ENCODE measurements around the gene WDR20. TPM values are rescaled to one million over a fixed set of nuclear protein-coding genes. Genes with fewer than 3 reads are reported as not detected.
A peak's percentile ranks its signal among the peaks of the same experiment; 100 is the strongest.

Gene WDR20
- total and polyA plus RNA-seq, 10 of the 15 experiments (the other 5 are each of a cell fraction or from before 2014, with no cell fraction given), result 9.1 to 25.9 (median 18.4) TPM

- TF ChIP-seq CUX1 (IDR thresholded peaks at IDR 0.05; ENCODE audit: insufficient replicate concordance, low read depth, low read length) (no peak), MYB (IDR thresholded peaks at IDR 0.05; ENCODE audit: borderline replicate concordance, low read depth, low read length) (no peak), TAF1 (IDR thresholded peaks at IDR 0.05; ENCODE audit: borderline replicate concordance, low read depth, low read length) (peak; percentile 92), E2F8 (IDR thresholded peaks at IDR 0.05; ENCODE audit: low read depth, partially characterized antibody) (no peak), FOS (IDR thresholded peaks at IDR 0.05; ENCODE audit: borderline replicate concordance, extremely low read depth, insufficient read length) (no peak), ZZZ3 (IDR thresholded peaks at IDR 0.05; ENCODE audit: control insufficient read depth, insufficient read length, low read depth) (no peak), MAX (IDR thresholded peaks at IDR 0.05; ENCODE audit: low read depth, low read length) (peak; percentile 13; the same call in 1 of the 2 replicates), ZNF207 (IDR thresholded peaks at IDR 0.05; ENCODE audit: borderline replicate concordance) (0 out of 2 replicates have a peak, but pooled peaks have one; percentile 28), HDAC2 (IDR thresholded peaks at IDR 0.05) (no peak), HCFC1 (IDR thresholded peaks at IDR 0.05; ENCODE audit: low read length) (no peak), HDAC6 (IDR thresholded peaks at IDR 0.05; ENCODE audit: unreplicated experiment) (peak; percentile 16), BCL3 (IDR thresholded peaks at IDR 0.05; ENCODE audit: borderline replicate concordance, insufficient read depth, low read depth, low read length, poor library complexity, severe bottlenecking) (no peak), RAD51 (IDR thresholded peaks at IDR 0.05) (no peak)
- TF ChIP-seq, protein P1, sequence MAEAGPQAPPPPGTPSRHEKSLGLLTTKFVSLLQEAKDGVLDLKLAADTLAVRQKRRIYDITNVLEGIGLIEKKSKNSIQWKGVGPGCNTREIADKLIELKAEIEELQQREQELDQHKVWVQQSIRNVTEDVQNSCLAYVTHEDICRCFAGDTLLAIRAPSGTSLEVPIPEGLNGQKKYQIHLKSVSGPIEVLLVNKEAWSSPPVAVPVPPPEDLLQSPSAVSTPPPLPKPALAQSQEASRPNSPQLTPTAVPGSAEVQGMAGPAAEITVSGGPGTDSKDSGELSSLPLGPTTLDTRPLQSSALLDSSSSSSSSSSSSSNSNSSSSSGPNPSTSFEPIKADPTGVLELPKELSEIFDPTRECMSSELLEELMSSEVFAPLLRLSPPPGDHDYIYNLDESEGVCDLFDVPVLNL (IDR thresholded peaks at IDR 0.05; ENCODE audit: low read depth, low read length), result no peak
- TF ChIP-seq, protein P2, sequence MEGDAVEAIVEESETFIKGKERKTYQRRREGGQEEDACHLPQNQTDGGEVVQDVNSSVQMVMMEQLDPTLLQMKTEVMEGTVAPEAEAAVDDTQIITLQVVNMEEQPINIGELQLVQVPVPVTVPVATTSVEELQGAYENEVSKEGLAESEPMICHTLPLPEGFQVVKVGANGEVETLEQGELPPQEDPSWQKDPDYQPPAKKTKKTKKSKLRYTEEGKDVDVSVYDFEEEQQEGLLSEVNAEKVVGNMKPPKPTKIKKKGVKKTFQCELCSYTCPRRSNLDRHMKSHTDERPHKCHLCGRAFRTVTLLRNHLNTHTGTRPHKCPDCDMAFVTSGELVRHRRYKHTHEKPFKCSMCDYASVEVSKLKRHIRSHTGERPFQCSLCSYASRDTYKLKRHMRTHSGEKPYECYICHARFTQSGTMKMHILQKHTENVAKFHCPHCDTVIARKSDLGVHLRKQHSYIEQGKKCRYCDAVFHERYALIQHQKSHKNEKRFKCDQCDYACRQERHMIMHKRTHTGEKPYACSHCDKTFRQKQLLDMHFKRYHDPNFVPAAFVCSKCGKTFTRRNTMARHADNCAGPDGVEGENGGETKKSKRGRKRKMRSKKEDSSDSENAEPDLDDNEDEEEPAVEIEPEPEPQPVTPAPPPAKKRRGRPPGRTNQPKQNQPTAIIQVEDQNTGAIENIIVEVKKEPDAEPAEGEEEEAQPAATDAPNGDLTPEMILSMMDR (IDR thresholded peaks at IDR 0.05 in 2 of 3, conservative IDR thresholded peaks at IDR 0.05 in 1 of 3; ENCODE audit: control insufficient read depth in 2 of 3, extremely low read depth in 1 of 3, insufficient read depth in 1 of 3, low read depth in 3 of 3, low read length in 3 of 3), result 0 out of 6 replicates have a peak, but pooled peaks of 1 of the 3 experiments have one; percentile 14
Measured at GRCh38 chr14:102139286-102140026, at the start of gene WDR20 (continued).

All from GM12878 (cell line).